ENCODE results near the gene TMEM266.
A peak's percentile ranks its signal among the peaks of the same experiment; 100 is the strongest.

Gene TMEM266

GRCh38 chr15:76058714-76059319 lies 968 bp upstream of the TMEM266 start:
- peak in 2 of 3 donors; percentile 48 to 65 for DNase-seq
- no peaks in the 10 kb centered on the region for H3K9me3 ChIP-seq (ENCODE audit: control extremely low read depth in 1 of 5, control insufficient read depth in 4 of 5, insufficient read depth in 2 of 5, low read depth in 1 of 5, low read length in 4 of 5)
- no peaks in the 10 kb centered on the region for H3K36me3 ChIP-seq (ENCODE audit: control insufficient read depth in 4 of 4, insufficient read depth in 4 of 4, low read length in 3 of 4)
- ChIA-PET POLR2A (no interaction called here), CTCF (interaction anchor here (0.7 to 4.7 kb wide), 8 partner anchors 13 to 249 kb away, joined by 3 to 48 read pairs (median 4); no protein-coding TSS in a partner anchor)
- H3K4me3 ChIP-seq (ENCODE audit: control insufficient read depth in 1 of 7, extremely low read depth in 1 of 7, insufficient read depth in 4 of 7, low read depth in 2 of 7, low read length in 6 of 7) = peak overlapping the region; percentile 50 to 83 (median 71)
- H3K27me3 ChIP-seq (replicated peaks in 2 of 5; ENCODE audit: control insufficient read depth in 4 of 5, insufficient read depth in 5 of 5, low read length in 4 of 5) = peaks cover 8 to 52% (median 26%) of the 10 kb centered on the region in 5 experiments
- 2% methylated on average over 9 of the region's 18 CpGs for WGBS (ENCODE audit: insufficient coverage)
- peaks cover 9 to 31% (median 25%) of the 10 kb centered on the region in 4 experiments for H3K4me1 ChIP-seq (ENCODE audit: control extremely low read depth in 1 of 4, control insufficient read depth in 4 of 4, insufficient read depth in 4 of 4, low read length in 3 of 4)
- H3K27ac ChIP-seq (ENCODE audit: insufficient read depth in 1 of 2, low read depth in 1 of 2, low read length in 2 of 2, poor library complexity in 1 of 2, severe bottlenecking in 2 of 2) = no peak overlapping the region

GRCh38 chr15:76060118-76060989 lies 569 bp downstream of the TMEM266 start:
- WGBS (ENCODE audit: insufficient coverage) = 9% methylated on average over 17 of the region's 20 CpGs
- ChIA-PET POLR2A (interaction anchor here (0.6 kb wide), 1 partner anchor 50 kb away, joined by 4 read pairs; no protein-coding TSS in a partner anchor), CTCF (interaction anchor here (0.7 to 4.7 kb wide), 5 partner anchors 13 to 92 kb away, joined by 3 to 48 read pairs (median 5); no protein-coding TSS in a partner anchor)
- peaks cover 8 to 66% (median 32%) of the 10 kb centered on the region in 5 experiments for H3K27me3 ChIP-seq (replicated peaks in 2 of 5; ENCODE audit: control insufficient read depth in 4 of 5, insufficient read depth in 5 of 5, low read length in 4 of 5)
- H3K4me3 ChIP-seq (ENCODE audit: control insufficient read depth in 1 of 7, extremely low read depth in 1 of 7, insufficient read depth in 4 of 7, low read depth in 2 of 7, low read length in 6 of 7) = peak overlapping the region; percentile 6 to 79 (median 62)
- no peaks in the 10 kb centered on the region for H3K9me3 ChIP-seq (ENCODE audit: control extremely low read depth in 1 of 5, control insufficient read depth in 4 of 5, insufficient read depth in 2 of 5, low read depth in 1 of 5, low read length in 4 of 5)
- peak in 2 of 3 donors; percentile 73 to 78 for DNase-seq
- peaks cover 9 to 31% (median 25%) of the 10 kb centered on the region in 4 experiments for H3K4me1 ChIP-seq (ENCODE audit: control extremely low read depth in 1 of 4, control insufficient read depth in 4 of 4, insufficient read depth in 4 of 4, low read length in 3 of 4)
- H3K27ac ChIP-seq (ENCODE audit: insufficient read depth in 1 of 2, low read depth in 1 of 2, low read length in 2 of 2, poor library complexity in 1 of 2, severe bottlenecking in 2 of 2) = no peak overlapping the region
- no peaks in the 10 kb centered on the region for H3K36me3 ChIP-seq (ENCODE audit: control insufficient read depth in 4 of 4, insufficient read depth in 4 of 4, low read length in 3 of 4)

- ChIA-PET CTCF (interaction anchor here (4.7 kb wide), 1 partner anchor 77 kb away, joined by 48 read pairs; no protein-coding TSS in a partner anchor), POLR2A (no interaction called here)
- no peak for DNase-seq
These were observed 1.9 kb downstream of the TMEM266 start for GRCh38 chr15:76061700-76062099.

GRCh38 chr15:76062286-76062685 lies 2.5 kb downstream of the TMEM266 start:
- Histone ChIP-seq H3K36me3 (ENCODE audit: control insufficient read depth in 4 of 4, insufficient read depth in 4 of 4, low read length in 3 of 4) (no peaks in the 10 kb centered on the region), H3K27ac (ENCODE audit: insufficient read depth in 1 of 2, low read depth in 1 of 2, low read length in 2 of 2, poor library complexity in 1 of 2, severe bottlenecking in 2 of 2) (no peak overlapping the region), H3K27me3 (replicated peaks in 2 of 5; ENCODE audit: control insufficient read depth in 4 of 5, insufficient read depth in 5 of 5, low read length in 4 of 5) (peaks cover 8 to 72% (median 35%) of the 10 kb centered on the region in 5 experiments), H3K9me3 (ENCODE audit: control extremely low read depth in 1 of 5, control insufficient read depth in 4 of 5, insufficient read depth in 2 of 5, low read depth in 1 of 5, low read length in 4 of 5) (no peaks in the 10 kb centered on the region), H3K4me3 (ENCODE audit: control insufficient read depth in 1 of 7, extremely low read depth in 1 of 7, insufficient read depth in 4 of 7, low read depth in 2 of 7, low read length in 6 of 7) (no peak overlapping the region), H3K4me1 (ENCODE audit: control extremely low read depth in 1 of 4, control insufficient read depth in 4 of 4, insufficient read depth in 4 of 4, low read length in 3 of 4) (peaks cover 3 to 21% (median 18%) of the 10 kb centered on the region in 4 experiments)
- 60% methylated on average over 1 of the region's 3 CpGs for WGBS (ENCODE audit: insufficient coverage)
- POLR2A ChIA-PET = interaction anchor here (0.6 kb wide), 1 partner anchor 45 kb away, joined by 3 read pairs; no protein-coding TSS in a partner anchor
- no peak for DNase-seq
- CTCF ChIA-PET = interaction anchor here (1.8 to 4.7 kb wide), 2 partner anchors 76 to 77 kb away, joined by 5 to 48 read pairs; no protein-coding TSS in a partner anchor

More at GRCh38 chr15:76061700-76062099, 1.9 kb downstream of the TMEM266 start:
- Histone ChIP-seq H3K4me1 (ENCODE audit: control extremely low read depth in 1 of 4, control insufficient read depth in 4 of 4, insufficient read depth in 4 of 4, low read length in 3 of 4) (peaks cover 4 to 27% (median 24%) of the 10 kb centered on the region in 4 experiments), H3K27me3 (replicated peaks in 2 of 5; ENCODE audit: control insufficient read depth in 4 of 5, insufficient read depth in 5 of 5, low read length in 4 of 5) (peaks cover 8 to 72% (median 35%) of the 10 kb centered on the region in 5 experiments), H3K4me3 (ENCODE audit: control insufficient read depth in 1 of 7, extremely low read depth in 1 of 7, insufficient read depth in 4 of 7, low read depth in 2 of 7, low read length in 6 of 7) (no peak overlapping the region), H3K9me3 (ENCODE audit: control extremely low read depth in 1 of 5, control insufficient read depth in 4 of 5, insufficient read depth in 2 of 5, low read depth in 1 of 5, low read length in 4 of 5) (no peaks in the 10 kb centered on the region), H3K27ac (ENCODE audit: insufficient read depth in 1 of 2, low read depth in 1 of 2, low read length in 2 of 2, poor library complexity in 1 of 2, severe bottlenecking in 2 of 2) (no peak overlapping the region), H3K36me3 (ENCODE audit: control insufficient read depth in 4 of 4, insufficient read depth in 4 of 4, low read length in 3 of 4) (no peaks in the 10 kb centered on the region)
- no CpG with 5 or more reads among the region's 5 CpGs for WGBS (ENCODE audit: insufficient coverage)

GRCh38 chr15:76064375-76064774 lies 4.6 kb downstream of the TMEM266 start:
- no peak for DNase-seq
- ChIA-PET POLR2A (no interaction called here), CTCF (no interaction called here)
- H3K27ac ChIP-seq (ENCODE audit: insufficient read depth in 1 of 2, low read depth in 1 of 2, low read length in 2 of 2, poor library complexity in 1 of 2, severe bottlenecking in 2 of 2) = no peak overlapping the region
- 100% methylated on average over 1 of the region's 3 CpGs for WGBS (ENCODE audit: insufficient coverage)
- no peak overlapping the region for H3K4me3 ChIP-seq (ENCODE audit: control insufficient read depth in 1 of 7, extremely low read depth in 1 of 7, insufficient read depth in 4 of 7, low read depth in 2 of 7, low read length in 6 of 7)
- H3K4me1 ChIP-seq (ENCODE audit: control extremely low read depth in 1 of 4, control insufficient read depth in 4 of 4, insufficient read depth in 4 of 4, low read length in 3 of 4) = peaks cover 0 to 9% (median 8%) of the 10 kb centered on the region in 4 experiments
- H3K27me3 ChIP-seq (replicated peaks in 2 of 5; ENCODE audit: control insufficient read depth in 4 of 5, insufficient read depth in 5 of 5, low read length in 4 of 5) = peaks cover 3 to 57% (median 25%) of the 10 kb centered on the region in 5 experiments
- H3K9me3 ChIP-seq (ENCODE audit: control extremely low read depth in 1 of 5, control insufficient read depth in 4 of 5, insufficient read depth in 2 of 5, low read depth in 1 of 5, low read length in 4 of 5) = no peaks in the 10 kb centered on the region
- H3K36me3 ChIP-seq (ENCODE audit: control insufficient read depth in 4 of 4, insufficient read depth in 4 of 4, low read length in 3 of 4) = no peaks in the 10 kb centered on the region

GRCh38 chr15:76065245-76065644 lies 5.5 kb downstream of the TMEM266 start:
- H3K36me3 ChIP-seq (ENCODE audit: control insufficient read depth in 4 of 4, insufficient read depth in 4 of 4, low read length in 3 of 4) = no peaks in the 10 kb centered on the region
- peaks cover 0 to 4% (median 3%) of the 10 kb centered on the region in 4 experiments for H3K4me1 ChIP-seq (ENCODE audit: control extremely low read depth in 1 of 4, control insufficient read depth in 4 of 4, insufficient read depth in 4 of 4, low read length in 3 of 4)
- peak in 2 of 3 donors; percentile 6 to 22 for DNase-seq
- H3K27me3 ChIP-seq (replicated peaks in 2 of 5; ENCODE audit: control insufficient read depth in 4 of 5, insufficient read depth in 5 of 5, low read length in 4 of 5) = peaks cover 3 to 53% (median 25%) of the 10 kb centered on the region in 5 experiments
- no peaks in the 10 kb centered on the region for H3K9me3 ChIP-seq (ENCODE audit: control extremely low read depth in 1 of 5, control insufficient read depth in 4 of 5, insufficient read depth in 2 of 5, low read depth in 1 of 5, low read length in 4 of 5)
- CTCF ChIA-PET = interaction anchor here (1.5 to 2.1 kb wide), 2 partner anchors 8 to 85 kb away, joined by 4 to 7 read pairs; no protein-coding TSS in a partner anchor
- H3K27ac ChIP-seq (ENCODE audit: insufficient read depth in 1 of 2, low read depth in 1 of 2, low read length in 2 of 2, poor library complexity in 1 of 2, severe bottlenecking in 2 of 2) = no peak overlapping the region
- POLR2A ChIA-PET = interaction anchor here (0.6 kb wide), 1 partner anchor 1309 kb away, joined by 3 read pairs; no protein-coding TSS in a partner anchor
- 55% methylated on average over 6 of the region's 6 CpGs for WGBS (ENCODE audit: insufficient coverage)
- H3K4me3 ChIP-seq (ENCODE audit: control insufficient read depth in 1 of 7, extremely low read depth in 1 of 7, insufficient read depth in 4 of 7, low read depth in 2 of 7, low read length in 6 of 7) = no peak overlapping the region
